WTC11 (cell line): ENCODE data around the gene TNFRSF6B. TPM values are rescaled to one million over a fixed set of nuclear protein-coding genes. Genes with fewer than 3 reads are reported as not detected.
A peak's percentile ranks its signal among the peaks of the same experiment; 100 is the strongest.

Experiments
- ATF1 ChIP-seq: sonication (generic); formaldehyde crosslinking; IDR thresholded peaks from 2 replicates; pipeline ENCODE4 v1.8.1; 2023; ENCODE audit warnings: mild to moderate bottlenecking, moderate library complexity, missing genetic modification reagents
- CBFB ChIP-seq: sonication (generic); formaldehyde crosslinking; IDR thresholded peaks from 2 replicates; pipeline ENCODE4 v1.8.1; 2022; ENCODE audit warnings: mild to moderate bottlenecking, low read depth, missing genetic modification reagents
- CREM ChIP-seq: sonication (generic); formaldehyde crosslinking; IDR thresholded peaks from 2 replicates; pipeline ENCODE4 v1.8.1; 2022; ENCODE audit warnings: mild to moderate bottlenecking, missing genetic modification reagents, moderate library complexity
- ESRRA ChIP-seq: sonication (generic); formaldehyde crosslinking; IDR thresholded peaks from 2 replicates; pipeline ENCODE4 v1.8.1; 2022; ENCODE audit warnings: mild to moderate bottlenecking, missing genetic modification reagents, borderline replicate concordance
- ETV6 ChIP-seq: sonication (generic); formaldehyde crosslinking; IDR thresholded peaks from 2 replicates; pipeline ENCODE4 v1.8.1; 2022; ENCODE audit warnings: mild to moderate bottlenecking, missing genetic modification reagents
- FOXJ3 ChIP-seq: sonication (generic); formaldehyde crosslinking; IDR thresholded peaks from 2 replicates; pipeline ENCODE4 v1.9.0; 2021; ENCODE audit warnings: missing genetic modification reagents, mild to moderate bottlenecking, borderline replicate concordance
- JAZF1 ChIP-seq: fragments of 250-450 bp; sonication (Bioruptor Pico); IDR thresholded peaks from 2 replicates; pipeline ENCODE4 v1.9.0; 2021; ENCODE audit warnings: moderate library complexity, mild to moderate bottlenecking, inconsistent platforms
- NFE2L1 ChIP-seq: sonication (generic); formaldehyde crosslinking; IDR thresholded peaks from 2 replicates; pipeline ENCODE4 v1.8.1; 2023; ENCODE audit warnings: missing genetic modification reagents
- NR1H2 ChIP-seq: sonication (generic); formaldehyde crosslinking; IDR thresholded peaks from 2 replicates; pipeline ENCODE4 v1.9.0; 2021; ENCODE audit warnings: mild to moderate bottlenecking, moderate library complexity, missing genetic modification reagents
- PRRX2 ChIP-seq: fragments of 250-450 bp; sonication (Bioruptor Pico); IDR thresholded peaks from 2 replicates; pipeline ENCODE4 v1.8.0; 2021; ENCODE audit warnings: mild to moderate bottlenecking
- RELA ChIP-seq: sonication (generic); formaldehyde crosslinking; IDR thresholded peaks from 2 replicates; pipeline ENCODE4 v1.8.1; 2022; ENCODE audit warnings: missing genetic modification reagents, mild to moderate bottlenecking, borderline replicate concordance
- SOX15 ChIP-seq: fragments of 250-450 bp; sonication (Bioruptor Pico); IDR thresholded peaks from 2 replicates; pipeline ENCODE4 v1.9.0; 2021; ENCODE audit warnings: mild to moderate bottlenecking
- SP1 ChIP-seq: sonication (generic); formaldehyde crosslinking; conservative IDR thresholded peaks from 2 replicates; pipeline ENCODE4 v1.8.1; 2022; ENCODE audit warnings: missing genetic modification reagents
- ZBTB21 ChIP-seq: sonication (generic); formaldehyde crosslinking; IDR thresholded peaks from 2 replicates; pipeline ENCODE4 v1.8.1; 2023; ENCODE audit warnings: mild to moderate bottlenecking, missing genetic modification reagents, borderline replicate concordance
- ZNF138 ChIP-seq: sonication (generic); formaldehyde crosslinking; conservative IDR thresholded peaks from 2 replicates; pipeline ENCODE4 v1.8.1; 2022; ENCODE audit warnings: mild to moderate bottlenecking, moderate library complexity, missing genetic modification reagents
- ZNF232 ChIP-seq: sonication (generic); formaldehyde crosslinking; IDR thresholded peaks from 2 replicates; pipeline ENCODE4 v1.8.0; 2022; ENCODE audit warnings: mild to moderate bottlenecking, missing genetic modification reagents
- total RNA-seq: library from RNA; stranded (reverse); gene quantifications from 3 replicates; pipeline ENCODE4 v1.2.3, GENCODE V29; 2021
- TF ChIP-seq, protein P1 (sequence below): sonication (generic); formaldehyde crosslinking; IDR thresholded peaks from 2 replicates; pipeline ENCODE4 v1.8.0; 2022; ENCODE audit warnings: mild to moderate bottlenecking, missing genetic modification reagents
- TF ChIP-seq, protein P2 (sequence below): sonication (generic); formaldehyde crosslinking; IDR thresholded peaks from 2 replicates; pipeline ENCODE4 v1.8.1; 2023; ENCODE audit warnings: mild to moderate bottlenecking, missing genetic modification reagents, moderate library complexity
- TF ChIP-seq, protein P3 (sequence below): fragments of 250-450 bp; sonication (Bioruptor Pico); IDR thresholded peaks from 2 replicates; pipeline ENCODE4 v1.9.0; 2021; ENCODE audit warnings: mild to moderate bottlenecking
- TF ChIP-seq, protein P4 (sequence below): sonication (generic); formaldehyde crosslinking; IDR thresholded peaks from 2 replicates; pipeline ENCODE4 v1.8.0; 2022; ENCODE audit warnings: missing genetic modification reagents
- TF ChIP-seq, protein P5 (sequence below): sonication (generic); formaldehyde crosslinking; conservative IDR thresholded peaks from 2 replicates; pipeline ENCODE4 v1.8.1; 2022; ENCODE audit warnings: mild to moderate bottlenecking, missing genetic modification reagents
- TF ChIP-seq, protein P6 (sequence below): sonication (generic); formaldehyde crosslinking; IDR thresholded peaks from 2 replicates; pipeline ENCODE4 v1.8.0; 2022; ENCODE audit warnings: mild to moderate bottlenecking, missing genetic modification reagents

TNFRSF6B gene
- total RNA-seq, 1 experiment from 2014 or later = not detected

DNA sequence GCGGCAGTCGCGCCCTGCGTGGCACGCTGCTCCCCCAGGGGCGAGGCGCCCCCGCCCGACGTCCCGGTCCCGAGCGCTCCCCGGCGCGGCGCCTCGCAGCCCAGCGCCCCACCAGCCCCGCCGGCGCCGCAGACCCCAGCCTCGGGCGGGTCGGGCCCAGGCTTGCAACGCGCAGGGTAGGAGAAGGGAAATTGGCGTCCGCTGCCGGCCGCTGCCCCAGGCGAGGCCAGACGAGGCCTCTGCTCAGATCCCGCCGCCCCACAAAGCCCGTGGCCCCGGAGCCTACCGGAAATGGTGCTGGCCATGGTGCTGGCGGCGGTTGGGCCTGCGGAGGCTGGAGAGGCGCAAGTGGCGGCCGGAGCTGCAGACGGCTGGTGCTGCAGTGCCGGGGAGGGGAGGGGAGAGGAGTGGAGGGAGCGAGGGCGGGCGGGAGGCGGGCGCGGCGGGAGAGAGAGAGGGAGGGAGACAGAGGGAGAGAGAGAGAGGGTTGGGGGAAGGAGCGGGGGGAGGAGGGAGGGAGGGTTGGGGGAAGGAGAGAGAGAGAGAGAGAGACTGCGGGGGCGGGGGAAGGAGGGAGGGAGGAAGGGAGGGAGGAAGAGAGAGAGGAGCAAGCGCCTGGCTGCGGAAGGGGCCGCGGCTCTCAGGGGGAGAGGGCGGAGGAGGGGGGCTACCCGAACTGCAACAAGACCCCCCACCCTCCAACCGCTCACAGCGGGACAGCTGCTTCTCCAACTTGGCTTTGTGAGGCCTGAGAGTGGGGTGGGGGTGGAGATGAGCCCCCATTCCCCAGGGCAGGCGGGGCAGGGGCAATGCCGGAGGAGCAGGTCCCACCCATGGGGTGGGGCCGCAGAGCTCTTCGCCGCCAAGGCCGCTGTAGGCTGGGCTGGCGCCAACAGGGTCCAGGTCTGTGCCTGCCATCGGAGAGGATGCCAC, 43.1 kb upstream of the TNFRSF6B start, which contains the start of gene STMN3 (continued):
- TF ChIP-seq, protein P1, sequence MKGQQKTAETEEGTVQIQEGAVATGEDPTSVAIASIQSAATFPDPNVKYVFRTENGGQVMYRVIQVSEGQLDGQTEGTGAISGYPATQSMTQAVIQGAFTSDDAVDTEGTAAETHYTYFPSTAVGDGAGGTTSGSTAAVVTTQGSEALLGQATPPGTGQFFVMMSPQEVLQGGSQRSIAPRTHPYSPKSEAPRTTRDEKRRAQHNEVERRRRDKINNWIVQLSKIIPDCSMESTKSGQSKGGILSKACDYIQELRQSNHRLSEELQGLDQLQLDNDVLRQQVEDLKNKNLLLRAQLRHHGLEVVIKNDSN = peak; percentile 62; the same call in 1 of the 2 replicates
- no peak for TF ChIP-seq NR1H2 (CRISPR knock-in tag)
- TF ChIP-seq PRRX2 (CRISPR knock-in tag) = no peak
- TF ChIP-seq ETV6 (CRISPR knock-in tag) = peak; percentile 80; the same call in 1 of the 2 replicates
- TF ChIP-seq, protein P2, sequence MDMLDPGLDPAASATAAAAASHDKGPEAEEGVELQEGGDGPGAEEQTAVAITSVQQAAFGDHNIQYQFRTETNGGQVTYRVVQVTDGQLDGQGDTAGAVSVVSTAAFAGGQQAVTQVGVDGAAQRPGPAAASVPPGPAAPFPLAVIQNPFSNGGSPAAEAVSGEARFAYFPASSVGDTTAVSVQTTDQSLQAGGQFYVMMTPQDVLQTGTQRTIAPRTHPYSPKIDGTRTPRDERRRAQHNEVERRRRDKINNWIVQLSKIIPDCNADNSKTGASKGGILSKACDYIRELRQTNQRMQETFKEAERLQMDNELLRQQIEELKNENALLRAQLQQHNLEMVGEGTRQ (CRISPR knock-in tag) = no peak
- no peak for TF ChIP-seq SOX15 (CRISPR knock-in tag)
- TF ChIP-seq, protein P3, sequence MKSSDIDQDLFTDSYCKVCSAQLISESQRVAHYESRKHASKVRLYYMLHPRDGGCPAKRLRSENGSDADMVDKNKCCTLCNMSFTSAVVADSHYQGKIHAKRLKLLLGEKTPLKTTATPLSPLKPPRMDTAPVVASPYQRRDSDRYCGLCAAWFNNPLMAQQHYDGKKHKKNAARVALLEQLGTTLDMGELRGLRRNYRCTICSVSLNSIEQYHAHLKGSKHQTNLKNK = no peak
- no peak; the same call in 1 of the 2 replicates for TF ChIP-seq RELA (CRISPR knock-in tag)
- TF ChIP-seq SP1 (CRISPR knock-in tag) = peak; percentile 62
- TF ChIP-seq NFE2L1 = peak; percentile 80
- TF ChIP-seq FOXJ3 = no peak
- TF ChIP-seq, protein P4, sequence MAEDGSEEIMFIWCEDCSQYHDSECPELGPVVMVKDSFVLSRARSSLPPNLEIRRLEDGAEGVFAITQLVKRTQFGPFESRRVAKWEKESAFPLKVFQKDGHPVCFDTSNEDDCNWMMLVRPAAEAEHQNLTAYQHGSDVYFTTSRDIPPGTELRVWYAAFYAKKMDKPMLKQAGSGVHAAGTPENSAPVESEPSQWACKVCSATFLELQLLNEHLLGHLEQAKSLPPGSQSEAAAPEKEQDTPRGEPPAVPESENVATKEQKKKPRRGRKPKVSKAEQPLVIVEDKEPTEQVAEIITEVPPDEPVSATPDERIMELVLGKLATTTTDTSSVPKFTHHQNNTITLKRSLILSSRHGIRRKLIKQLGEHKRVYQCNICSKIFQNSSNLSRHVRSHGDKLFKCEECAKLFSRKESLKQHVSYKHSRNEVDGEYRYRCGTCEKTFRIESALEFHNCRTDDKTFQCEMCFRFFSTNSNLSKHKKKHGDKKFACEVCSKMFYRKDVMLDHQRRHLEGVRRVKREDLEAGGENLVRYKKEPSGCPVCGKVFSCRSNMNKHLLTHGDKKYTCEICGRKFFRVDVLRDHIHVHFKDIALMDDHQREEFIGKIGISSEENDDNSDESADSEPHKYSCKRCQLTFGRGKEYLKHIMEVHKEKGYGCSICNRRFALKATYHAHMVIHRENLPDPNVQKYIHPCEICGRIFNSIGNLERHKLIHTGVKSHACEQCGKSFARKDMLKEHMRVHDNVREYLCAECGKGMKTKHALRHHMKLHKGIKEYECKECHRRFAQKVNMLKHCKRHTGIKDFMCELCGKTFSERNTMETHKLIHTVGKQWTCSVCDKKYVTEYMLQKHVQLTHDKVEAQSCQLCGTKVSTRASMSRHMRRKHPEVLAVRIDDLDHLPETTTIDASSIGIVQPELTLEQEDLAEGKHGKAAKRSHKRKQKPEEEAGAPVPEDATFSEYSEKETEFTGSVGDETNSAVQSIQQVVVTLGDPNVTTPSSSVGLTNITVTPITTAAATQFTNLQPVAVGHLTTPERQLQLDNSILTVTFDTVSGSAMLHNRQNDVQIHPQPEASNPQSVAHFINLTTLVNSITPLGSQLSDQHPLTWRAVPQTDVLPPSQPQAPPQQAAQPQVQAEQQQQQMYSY = peak; percentile 35; the same call in 1 of the 2 replicates
- TF ChIP-seq, protein P5, sequence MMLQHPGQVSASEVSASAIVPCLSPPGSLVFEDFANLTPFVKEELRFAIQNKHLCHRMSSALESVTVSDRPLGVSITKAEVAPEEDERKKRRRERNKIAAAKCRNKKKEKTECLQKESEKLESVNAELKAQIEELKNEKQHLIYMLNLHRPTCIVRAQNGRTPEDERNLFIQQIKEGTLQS (CRISPR knock-in tag) = no peak
- TF ChIP-seq ZNF138 (CRISPR knock-in tag) = no peak
- TF ChIP-seq ZBTB21 (CRISPR knock-in tag) = no peak
- no peak; the same call in 1 of the 2 replicates for TF ChIP-seq ESRRA (CRISPR knock-in tag)
- TF ChIP-seq CREM (CRISPR knock-in tag) = peak; percentile 72; the same call in 1 of the 2 replicates
- TF ChIP-seq, protein P6, sequence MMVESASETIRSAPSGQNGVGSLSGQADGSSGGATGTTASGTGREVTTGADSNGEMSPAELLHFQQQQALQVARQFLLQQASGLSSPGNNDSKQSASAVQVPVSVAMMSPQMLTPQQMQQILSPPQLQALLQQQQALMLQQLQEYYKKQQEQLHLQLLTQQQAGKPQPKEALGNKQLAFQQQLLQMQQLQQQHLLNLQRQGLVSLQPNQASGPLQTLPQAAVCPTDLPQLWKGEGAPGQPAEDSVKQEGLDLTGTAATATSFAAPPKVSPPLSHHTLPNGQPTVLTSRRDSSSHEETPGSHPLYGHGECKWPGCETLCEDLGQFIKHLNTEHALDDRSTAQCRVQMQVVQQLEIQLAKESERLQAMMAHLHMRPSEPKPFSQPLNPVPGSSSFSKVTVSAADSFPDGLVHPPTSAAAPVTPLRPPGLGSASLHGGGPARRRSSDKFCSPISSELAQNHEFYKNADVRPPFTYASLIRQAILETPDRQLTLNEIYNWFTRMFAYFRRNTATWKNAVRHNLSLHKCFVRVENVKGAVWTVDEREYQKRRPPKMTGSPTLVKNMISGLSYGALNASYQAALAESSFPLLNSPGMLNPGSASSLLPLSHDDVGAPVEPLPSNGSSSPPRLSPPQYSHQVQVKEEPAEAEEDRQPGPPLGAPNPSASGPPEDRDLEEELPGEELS (CRISPR knock-in tag) = peak; percentile 98
- TF ChIP-seq ZNF232 = peak; percentile 89; the same call in 1 of the 2 replicates
- peak; percentile 56; the same call in 1 of the 2 replicates for TF ChIP-seq ATF1 (CRISPR knock-in tag)
- no peak; the same call in 1 of the 2 replicates for TF ChIP-seq CBFB (CRISPR knock-in tag)
- no peak for TF ChIP-seq JAZF1 (CRISPR knock-in tag)
- TF ChIP-seq, all 79 proteins: peak for 39
